Transverse colon (tissue), 4 donors: ENCODE measurements around the gene POLA2. TPM values are rescaled to one million over a fixed set of nuclear protein-coding genes. Genes with fewer than 3 reads are reported as not detected.

ENCODE experiments used
- DNase-seq: peaks from one replicate; pipeline ENCODE4 v3.0.0-alpha.2; 2019
- H3K27ac ChIP-seq, 4 donors: fragments of 200-600 bp; sonication (generic); 2 replicates each; pipeline ENCODE4 v1.5.1; 2016 to 2018; ENCODE audit warnings: inconsistent platforms in 4 of 4
- H3K27me3 ChIP-seq: fragments of 200-600 bp; sonication (generic); 2 replicates; pipeline ENCODE4 v1.5.1; 2017; ENCODE audit warnings: inconsistent platforms
- H3K36me3 ChIP-seq, 4 donors: fragments of 200-600 bp; sonication (generic); 2 replicates each; pipeline ENCODE4 v1.5.1; 2017 to 2019; ENCODE audit warnings: inconsistent platforms in 4 of 4
- H3K4me1 ChIP-seq, 4 donors: fragments of 200-600 bp; sonication (generic); 2 replicates each; pipeline ENCODE4 v1.5.1; 2017 to 2020; ENCODE audit warnings: inconsistent platforms in 4 of 4
- H3K4me3 ChIP-seq, 4 donors: fragments of 200-600 bp; sonication (generic); 1 replicate in 1 of 4; 2 replicates in 3 of 4; pipeline versions ENCODE4 v1.5.1 to v1.6.1; 2017 to 2019; ENCODE audit warnings: inconsistent platforms in 4 of 4
- H3K9me3 ChIP-seq, 2 donors: fragments of 200-600 bp; sonication (generic); 2 replicates each; pipeline ENCODE4 v1.5.1; 2017 to 2019; ENCODE audit warnings: inconsistent platforms in 2 of 2
- CTCF ChIP-seq, 5 experiments: fragments of 200-600 bp in 3 of 5; fragments of 450-650 bp in 2 of 5; sonication (generic) in 3 of 5; IDR thresholded peaks; 1 replicate in 2 of 5; 2 replicates in 3 of 5; pipeline ENCODE4 v1.5.1; 2016 to 2017; ENCODE audit warnings: antibody characterized with exemption in 5 of 5, inconsistent platforms in 3 of 5, mild to moderate bottlenecking in 2 of 5, moderate library complexity in 1 of 5
- EP300 ChIP-seq: sonication (generic); formaldehyde crosslinking; IDR thresholded peaks from one replicate; pipeline ENCODE4 v1.6.1; 2017; ENCODE audit warnings: antibody characterized with exemption, low read depth
- POLR2A ChIP-seq: fragments of 450-650 bp; IDR thresholded peaks from one replicate; pipeline ENCODE4 v1.6.1; 2016; ENCODE audit warnings: antibody characterized with exemption, mild to moderate bottlenecking, moderate library complexity
- POLR2AphosphoS5 ChIP-seq, 3 donors: sonication (generic); formaldehyde crosslinking; IDR thresholded peaks; one replicate each; pipeline ENCODE4 v1.6.1; 2016; ENCODE audit warnings: antibody characterized with exemption in 3 of 3
- WGBS, 2 donors: methylation state at CpG; one replicate each; pipeline ENCODE4 v1.1.5; 2018; ENCODE audit warnings: low coverage in 1 of 2; 5-methylcytosine and 5-hydroxymethylcytosine counted together
- in situ Hi-C, 4 donors: fragments of 200-750 bp; cut with MboI; loops; one replicate each; pipeline versions ENCODE4 v1.15.0 to v1.15.1; 2017; ENCODE audit warnings: low sequenced_read_pairs in 3 of 4, low pct_ligation_motif_present in 1 of 4, low pct_unique_long_range_greater_than_20kb in 1 of 4
- intact Hi-C: fragments of 100-400 bp; cut with DNase I; formaldehyde crosslinking; loops from one replicate; pipeline ENCODE4 v1.15.1; 2023; ENCODE audit warnings: low total_unique reads
- total RNA-seq, 4 donors: library from RNA; depleted of rRNA; stranded (reverse); fragments of >200 nt; gene quantifications; one replicate each; pipeline ENCODE4 v1.1.0, GENCODE V29; 2016

POLA2 gene
- total RNA-seq, 4 donors from 2014 or later, result 3.0 to 17.5 (median 6.2) TPM

GRCh38 chr11:65251476-65251875 lies 10.3 kb upstream of the POLA2 start:
- TF ChIP-seq POLR2A (no peak), EP300 (no peak), POLR2AphosphoS5 (IDR thresholded peaks at IDR 0.05) (no peak), CTCF (IDR thresholded peaks at IDR 0.05) (no peak)
- H3K4me1 ChIP-seq, result no peaks in the 10 kb centered on the region
- no peaks in the 10 kb centered on the region for H3K36me3 ChIP-seq
- in situ Hi-C loops, result loop anchor here in 1 of 4 donors (5.0 kb wide), 1 partner anchor 89 kb away; no protein-coding TSS in a partner anchor
- no peak overlapping the region for H3K27ac ChIP-seq
- WGBS, 2 donors, result 86% methylated on average over 9 of the region's 9 CpGs; no CpG with 5 or more reads in 1 of the 2 donors
- intact Hi-C loops, result no loop called here
- H3K27me3 ChIP-seq, result no peaks in the 10 kb centered on the region
- no peaks in the 10 kb centered on the region for H3K9me3 ChIP-seq
- DNase-seq, result no peak
- no peak overlapping the region for H3K4me3 ChIP-seq

GRCh38 chr11:65254724-65255123 lies 7.0 kb upstream of the POLA2 start:
- H3K27me3 ChIP-seq, result no peaks in the 10 kb centered on the region
- intact Hi-C loops, result no loop called here
- no peaks in the 10 kb centered on the region for H3K36me3 ChIP-seq
- no peak overlapping the region for H3K4me3 ChIP-seq
- H3K4me1 ChIP-seq, result no peaks in the 10 kb centered on the region
- DNase-seq, result no peak
- WGBS, 2 donors, result 79 to 88% methylated on average over 6 of the region's 6 CpGs
- H3K27ac ChIP-seq, result no peak overlapping the region
- H3K9me3 ChIP-seq, result no peaks in the 10 kb centered on the region
- in situ Hi-C loops, result loop anchor here in 1 of 4 donors (5.0 kb wide), 1 partner anchor 92 kb away; no protein-coding TSS in a partner anchor
- TF ChIP-seq EP300 (no peak), CTCF (IDR thresholded peaks at IDR 0.05) (no peak), POLR2AphosphoS5 (IDR thresholded peaks at IDR 0.05) (no peak), POLR2A (no peak)

- 78 to 89% methylated on average over 5 of the region's 5 CpGs for WGBS, 2 donors
- Histone ChIP-seq H3K9me3 (no peaks in the 10 kb centered on the region), H3K27ac (no peak overlapping the region), H3K4me3 (no peak overlapping the region), H3K36me3 (no peaks in the 10 kb centered on the region), H3K27me3 (no peaks in the 10 kb centered on the region), H3K4me1 (peaks cover 7 to 17% (median 11%) of the 10 kb centered on the region in 4 donors)
- intact Hi-C loops (no loop called here), in situ Hi-C loops (no loop called here)
- TF ChIP-seq POLR2AphosphoS5 (IDR thresholded peaks at IDR 0.05) (no peak), POLR2A (no peak), CTCF (IDR thresholded peaks at IDR 0.05) (no peak), EP300 (no peak)
- DNase-seq, result no peak
Observed at GRCh38 chr11:65258988-65259387, 2.8 kb upstream of the POLA2 start.

- Histone ChIP-seq H3K27ac (no peak overlapping the region), H3K9me3 (no peaks in the 10 kb centered on the region), H3K36me3 (no peaks in the 10 kb centered on the region), H3K4me1 (peaks cover 7 to 17% (median 11%) of the 10 kb centered on the region in 4 donors), H3K4me3 (no peak overlapping the region), H3K27me3 (no peaks in the 10 kb centered on the region)
- DNase-seq, result no peak
- intact Hi-C loops, result no loop called here
- no peak for TF ChIP-seq POLR2A
- no peak for TF ChIP-seq EP300
- no peak for TF ChIP-seq POLR2AphosphoS5 (IDR thresholded peaks at IDR 0.05)
- no peak for TF ChIP-seq CTCF (IDR thresholded peaks at IDR 0.05)
- WGBS, 2 donors, result 97 to 98% methylated on average over 7 to 17 of the region's 17 CpGs
- in situ Hi-C loops, result no loop called here
Observed at GRCh38 chr11:65260302-65260701, 1.5 kb upstream of the POLA2 start.
